Measurements from ENCODE around the gene GRIK3.

GRIK3 gene

DNA sequence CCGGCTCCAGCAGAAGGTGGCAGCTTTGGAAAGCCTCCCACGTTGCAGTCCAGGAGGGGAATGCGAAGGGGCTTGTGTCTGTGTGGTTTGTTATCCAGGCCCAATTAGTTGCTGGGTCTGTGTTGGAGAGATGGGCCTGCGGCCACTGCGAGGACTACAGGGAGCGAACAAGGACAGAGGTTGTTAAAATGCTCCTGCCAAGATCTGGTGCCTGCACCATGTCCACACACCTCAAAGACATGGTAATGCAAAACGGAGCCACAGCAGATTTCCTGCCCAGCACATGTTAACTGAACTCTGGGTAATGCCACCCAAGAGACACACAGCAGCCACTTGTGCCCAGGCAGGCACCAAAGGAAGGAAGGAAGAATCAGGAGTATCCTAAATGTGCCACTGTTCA is 18.6 kb downstream of the GRIK3 start:
- DNase-seq (ENCODE audit: low read depth): no peak

DNA sequence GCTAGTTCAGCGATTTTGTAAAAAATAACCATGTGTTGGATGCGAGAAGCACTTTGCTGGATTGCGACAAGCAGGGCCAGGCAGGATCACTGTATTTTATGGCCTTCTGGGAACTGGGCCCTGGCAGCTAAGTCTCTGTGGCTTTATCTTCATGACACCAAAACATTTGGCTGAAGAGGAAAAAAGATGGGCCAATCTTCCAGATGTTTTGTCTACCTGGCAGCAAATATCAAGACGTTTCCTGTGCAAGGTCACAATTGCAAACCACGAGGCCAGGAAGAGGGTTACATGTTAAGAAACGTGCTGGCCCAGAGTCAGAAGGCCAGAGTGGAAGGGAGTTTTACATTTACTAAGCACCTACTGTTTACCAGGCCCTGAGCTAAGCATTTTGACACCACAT is 22.1 kb downstream of the GRIK3 start:
- no peak for DNase-seq (ENCODE audit: low read depth)

DNA sequence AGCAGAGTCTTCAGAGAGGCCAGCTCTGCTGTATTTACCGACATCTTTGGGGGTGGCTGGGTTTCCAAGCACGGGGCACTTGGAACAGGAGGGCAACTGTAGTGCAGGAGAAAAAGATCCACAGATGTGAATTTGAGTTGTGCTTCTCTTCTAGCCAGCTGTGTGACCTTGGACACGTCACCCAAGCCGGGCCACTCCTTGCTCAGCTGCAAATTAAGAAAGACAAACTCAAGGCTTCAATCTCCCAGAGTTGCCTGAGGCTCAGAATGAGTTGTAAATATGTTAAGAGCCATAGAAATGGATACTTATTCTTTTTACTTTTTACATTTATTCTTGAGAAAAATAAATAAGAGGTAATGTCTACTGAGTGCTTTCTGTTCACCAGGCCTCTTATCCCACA is 24.3 kb downstream of the GRIK3 start:
- no peak for DNase-seq (ENCODE audit: low read depth)

DNA sequence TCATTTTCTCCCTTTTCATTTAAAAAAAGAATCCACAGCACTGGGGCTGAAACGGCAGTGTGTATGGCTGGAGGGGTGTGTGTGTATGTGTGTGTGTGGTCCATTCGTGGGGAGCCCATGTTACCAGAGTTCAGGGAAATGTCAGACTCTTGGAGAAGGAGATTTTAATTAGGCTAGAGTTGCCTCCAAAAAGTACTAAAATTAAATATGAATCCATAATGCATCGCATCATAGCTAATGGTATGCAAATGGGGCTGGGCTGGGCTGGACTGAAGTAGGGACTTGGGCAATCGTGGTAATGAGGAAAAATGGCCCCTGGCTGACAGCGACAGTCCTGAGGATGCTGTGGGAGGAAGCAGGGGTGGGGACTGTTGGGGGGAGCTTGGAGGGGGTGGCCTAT is 24.8 kb downstream of the GRIK3 start:
- no peak for DNase-seq (ENCODE audit: low read depth)

DNA sequence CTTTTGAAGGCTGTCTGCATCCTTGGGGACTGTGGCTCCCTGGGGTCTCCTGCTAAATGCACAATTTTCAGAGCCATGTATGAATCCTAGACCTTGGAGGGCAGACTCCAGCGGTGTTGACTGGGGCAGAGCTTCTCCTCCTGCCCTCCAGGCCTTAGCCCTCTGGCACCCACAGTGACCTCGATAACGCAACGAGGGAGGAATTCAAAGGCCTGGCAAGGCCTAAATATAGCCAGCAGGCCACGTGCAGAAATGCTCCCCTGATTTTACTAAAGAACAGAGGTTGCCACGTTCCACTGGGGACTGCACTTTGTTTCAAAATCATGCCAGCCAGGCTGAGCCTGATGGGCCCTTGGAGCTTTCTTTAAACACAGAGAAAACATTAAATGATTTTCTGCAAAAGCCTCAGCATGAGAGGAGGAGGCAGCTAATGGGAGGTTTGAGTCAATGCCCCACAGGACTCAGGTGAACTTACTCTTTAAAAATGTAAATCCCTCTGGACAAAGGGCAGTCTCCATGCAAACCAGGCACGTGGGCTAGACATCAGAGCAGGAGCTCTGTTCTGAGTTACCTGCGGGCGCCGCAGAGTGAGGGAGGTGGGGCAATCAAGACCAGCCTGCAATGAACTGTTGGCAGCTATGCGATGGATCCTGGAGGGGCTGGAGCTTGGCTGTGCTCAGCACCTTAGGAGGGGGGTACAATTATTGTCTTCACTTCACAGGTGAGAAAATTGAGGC is 28.0 kb downstream of the GRIK3 start:
- no peak for DNase-seq (ENCODE audit: low read depth)

DNA sequence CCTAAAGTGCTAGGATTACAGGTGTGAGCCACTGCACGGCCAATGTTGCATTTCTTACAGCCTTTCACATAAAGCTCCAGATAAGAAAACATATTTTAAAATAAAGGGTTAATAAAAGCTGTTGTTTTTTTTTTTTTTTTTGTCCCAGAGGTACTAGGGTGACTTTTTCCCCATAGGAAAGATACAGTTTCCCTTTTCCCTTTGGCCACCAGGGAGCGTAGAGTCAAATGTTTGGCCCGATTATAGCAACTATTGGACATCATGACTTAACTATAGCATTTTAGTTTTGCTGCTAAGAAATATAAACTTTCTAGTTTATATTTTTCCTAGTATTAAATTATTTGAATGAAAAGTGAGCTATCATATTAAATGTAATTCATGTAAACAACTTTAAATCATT is 31.4 kb downstream of the GRIK3 start:
- DNase-seq (ENCODE audit: low read depth): no peak

DNA sequence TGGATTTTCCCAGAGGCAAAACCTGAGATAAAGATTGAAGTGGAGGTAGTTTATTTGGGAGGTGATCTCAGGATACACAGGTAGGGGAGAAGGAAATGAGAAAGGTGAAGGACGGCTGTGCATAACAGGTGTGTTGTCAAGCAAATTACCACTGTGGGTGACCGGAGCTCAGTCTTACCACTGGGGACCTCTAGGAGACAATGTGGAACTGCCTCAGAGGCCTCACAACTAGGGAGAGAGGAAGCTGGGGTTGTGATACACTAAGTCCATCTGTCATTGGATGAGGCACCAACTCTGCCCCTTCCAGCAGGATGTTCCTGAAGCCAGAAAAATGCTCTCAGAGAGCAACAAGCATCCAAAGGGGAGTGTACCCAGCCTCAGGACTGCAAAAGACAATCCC is 32.6 kb downstream of the GRIK3 start:
- no peak for DNase-seq (ENCODE audit: low read depth)

DNA sequence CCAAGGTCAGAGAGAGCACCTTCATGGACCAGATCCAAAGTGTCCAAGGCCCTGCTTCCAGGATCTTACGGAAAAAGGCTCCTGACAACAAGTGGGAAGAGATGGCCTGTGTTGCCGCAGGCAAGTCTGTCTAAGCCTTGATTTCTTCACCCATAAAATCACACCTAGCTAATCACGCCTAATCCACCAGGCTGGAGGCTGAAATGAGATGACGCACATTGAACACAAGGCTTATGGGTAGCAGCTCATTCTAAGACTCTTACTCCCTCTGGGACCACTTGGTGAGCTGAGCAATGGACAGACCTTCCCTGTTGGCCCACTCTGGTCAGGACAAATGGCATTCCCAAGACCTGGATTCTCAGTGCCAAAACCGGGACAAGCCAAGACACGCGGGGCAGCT is 38.2 kb downstream of the GRIK3 start:
- DNase-seq (ENCODE audit: low read depth): no peak

DNA sequence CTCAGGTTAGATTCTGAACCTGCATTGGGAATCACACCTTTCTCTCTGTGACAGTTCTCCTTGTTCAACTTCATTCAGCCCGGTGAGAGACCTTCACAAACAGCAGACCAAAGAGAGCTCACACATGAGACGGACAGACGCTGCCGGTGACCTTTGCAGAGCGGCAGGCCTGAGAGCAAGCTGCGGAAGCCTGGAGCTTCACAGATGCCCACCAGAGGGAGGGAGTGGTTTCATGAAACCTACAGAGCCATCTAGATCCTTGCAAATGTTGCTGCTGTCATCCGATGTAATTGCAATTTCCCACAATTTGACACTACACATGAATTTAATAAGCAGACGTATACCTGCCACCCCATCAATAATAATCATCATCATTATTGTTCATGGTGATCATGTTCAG is 39.4 kb downstream of the GRIK3 start:
- DNase-seq (ENCODE audit: low read depth): no peak

DNA sequence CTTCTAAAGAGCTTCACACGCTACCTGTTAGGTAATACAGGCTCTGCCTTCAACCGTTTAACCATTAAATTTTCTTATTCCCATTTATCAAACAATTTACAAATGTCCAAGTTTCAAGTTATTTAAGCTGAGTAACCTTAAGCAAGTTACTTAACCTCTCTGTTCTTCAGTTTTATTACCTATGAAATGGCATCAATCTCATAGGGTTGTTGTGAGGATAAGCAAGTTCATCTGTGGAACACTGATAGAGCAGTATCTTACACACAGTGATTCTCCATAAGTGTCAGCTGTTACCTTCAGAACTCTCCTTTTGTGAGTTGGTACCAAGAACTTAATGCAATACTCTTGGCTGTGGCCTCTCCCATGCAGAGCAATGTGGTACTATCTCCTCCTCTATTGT is 40.0 kb downstream of the GRIK3 start:
- DNase-seq (ENCODE audit: low read depth): no peak

DNA sequence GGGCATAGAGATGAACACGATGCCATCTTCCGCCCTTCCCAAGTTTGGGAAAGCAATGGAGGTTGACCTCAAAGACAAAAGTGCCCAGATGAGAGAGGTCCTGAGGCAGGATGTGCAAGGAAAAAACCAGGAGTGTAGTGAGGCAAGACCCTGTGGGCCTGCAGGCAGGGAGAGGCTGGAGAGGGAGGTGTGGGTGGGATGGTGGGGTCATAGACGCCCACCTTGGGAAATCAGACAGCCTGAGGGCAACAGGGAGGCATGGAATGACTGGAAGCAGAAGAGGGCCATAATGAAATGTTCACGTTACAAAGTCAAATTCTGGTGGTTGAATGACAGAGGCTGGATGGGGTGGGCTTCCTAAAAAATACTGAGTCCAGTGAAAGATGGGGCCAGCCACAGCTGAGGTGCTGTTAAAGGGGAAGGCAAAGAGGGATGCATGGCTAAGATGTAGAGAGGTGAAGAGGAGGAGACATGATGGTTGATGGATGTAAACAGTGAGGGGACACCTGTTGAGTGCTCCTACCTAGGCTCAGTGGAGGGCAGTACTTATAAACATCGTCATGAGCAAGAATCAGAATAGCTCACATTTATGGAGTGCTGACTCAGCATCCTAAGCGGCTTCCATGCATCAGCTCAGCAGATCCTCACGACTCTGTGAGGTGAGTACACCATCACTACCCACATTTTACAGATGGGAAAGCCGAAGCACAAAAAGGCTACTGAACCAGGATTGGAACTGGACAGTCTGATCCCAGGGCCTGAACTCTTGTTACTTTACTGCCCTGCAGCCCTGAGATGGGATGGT is 42.0 kb downstream of the GRIK3 start:
- no peak for DNase-seq (ENCODE audit: low read depth)

DNA sequence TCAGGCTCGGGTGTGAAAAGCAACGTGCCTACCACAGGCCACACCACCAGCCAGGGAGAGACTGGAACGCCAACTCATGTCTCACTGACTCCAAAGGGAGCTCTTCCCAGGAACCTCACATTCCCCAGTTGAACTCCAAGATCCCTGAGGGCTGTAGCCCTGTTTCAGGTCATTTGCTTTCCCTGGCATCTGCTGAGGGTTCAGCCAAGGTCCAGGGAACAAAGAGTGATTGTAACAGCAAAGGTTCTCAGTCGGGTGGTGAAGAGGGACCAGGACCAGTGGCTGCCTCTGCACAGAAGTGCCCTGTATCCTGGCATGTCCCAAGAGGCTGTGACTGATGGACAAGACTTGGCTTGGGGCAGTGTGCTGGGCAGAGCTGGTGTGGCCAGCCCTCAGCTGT is 42.8 kb downstream of the GRIK3 start:
- no peak for DNase-seq (ENCODE audit: low read depth)

DNA sequence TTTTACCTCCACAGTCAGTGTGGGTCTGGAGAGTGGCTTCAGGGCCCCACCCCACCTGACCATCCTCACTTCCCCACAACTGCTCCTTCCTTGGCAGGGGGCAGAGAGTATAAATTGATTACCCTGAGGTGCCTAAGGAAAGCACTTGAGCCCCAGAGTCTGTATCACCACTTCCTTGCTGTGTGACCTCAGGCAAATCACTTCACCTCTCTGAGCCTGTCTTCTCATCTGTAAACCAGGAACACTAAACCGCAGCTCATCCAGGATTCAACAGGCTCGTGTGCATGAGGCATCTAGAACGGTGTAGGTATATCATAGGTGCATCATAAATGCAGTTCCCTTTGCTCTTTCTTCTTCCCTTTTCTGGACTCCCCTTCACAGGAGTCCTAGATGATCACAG is 43.4 kb downstream of the GRIK3 start:
- DNase-seq (ENCODE audit: low read depth): no peak

DNA sequence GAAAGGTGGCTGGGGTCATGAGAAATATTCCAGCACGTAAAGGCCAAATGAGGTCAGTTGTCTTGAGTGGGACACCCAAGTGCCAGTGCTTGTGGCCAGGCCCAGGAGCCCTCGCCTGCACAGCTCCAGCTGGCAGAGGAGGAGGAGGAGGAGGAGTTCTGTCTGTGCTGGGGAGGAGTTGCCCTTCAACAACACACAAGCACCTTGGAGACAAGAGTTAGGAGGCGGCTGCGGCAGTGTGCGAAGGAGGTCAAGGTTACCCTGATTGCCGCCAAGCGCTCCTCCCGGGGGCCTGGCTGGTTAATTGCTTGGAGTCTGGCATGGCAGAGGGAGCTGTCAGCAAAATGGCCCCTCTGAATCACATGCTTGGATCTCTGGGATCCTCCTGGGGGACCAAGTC is 45.1 kb downstream of the GRIK3 start:
- DNase-seq (ENCODE audit: low read depth): no peak

DNA sequence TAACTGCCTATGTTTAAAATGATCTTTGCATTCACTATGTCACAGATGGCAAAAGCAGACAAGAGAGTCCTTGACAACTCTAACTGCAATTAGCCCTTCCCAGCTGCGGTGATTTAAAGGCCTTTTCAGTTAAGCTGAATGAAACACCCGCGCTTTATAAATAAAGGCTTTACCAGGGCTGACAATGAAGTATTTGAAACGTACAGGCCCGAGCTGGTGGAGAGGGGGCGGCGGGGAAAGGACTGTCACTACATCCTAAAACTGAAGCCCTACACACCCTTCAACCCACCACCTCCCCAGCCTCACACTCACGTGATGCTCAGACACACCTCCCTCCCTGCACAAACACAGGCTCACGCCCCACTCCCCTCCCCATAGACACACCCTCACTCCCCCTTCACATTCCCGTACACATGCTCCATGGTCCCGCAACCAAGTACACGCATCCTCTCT is 45.5 kb downstream of the GRIK3 start:
- no peak for DNase-seq (ENCODE audit: low read depth)

DNA sequence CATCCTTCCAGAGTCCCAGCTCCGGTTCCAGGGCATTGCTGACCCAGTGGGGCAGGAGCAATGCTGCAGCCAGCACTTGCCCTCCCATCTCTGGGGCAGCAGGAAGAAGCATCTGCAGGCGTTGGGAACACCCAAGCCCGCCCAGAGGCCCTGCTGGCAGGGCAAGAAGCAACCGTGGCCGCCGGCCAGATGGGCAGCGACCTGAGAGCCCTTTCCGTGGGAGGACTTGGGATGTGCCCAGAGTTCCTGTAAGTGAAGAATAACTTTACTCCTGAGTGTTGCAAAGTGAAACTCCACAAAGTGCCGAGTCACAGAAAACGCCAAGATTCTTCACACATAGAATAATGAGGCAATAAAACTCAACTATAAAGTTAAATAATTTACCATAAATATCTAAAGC is 46.0 kb downstream of the GRIK3 start:
- no peak for DNase-seq (ENCODE audit: low read depth)

DNA sequence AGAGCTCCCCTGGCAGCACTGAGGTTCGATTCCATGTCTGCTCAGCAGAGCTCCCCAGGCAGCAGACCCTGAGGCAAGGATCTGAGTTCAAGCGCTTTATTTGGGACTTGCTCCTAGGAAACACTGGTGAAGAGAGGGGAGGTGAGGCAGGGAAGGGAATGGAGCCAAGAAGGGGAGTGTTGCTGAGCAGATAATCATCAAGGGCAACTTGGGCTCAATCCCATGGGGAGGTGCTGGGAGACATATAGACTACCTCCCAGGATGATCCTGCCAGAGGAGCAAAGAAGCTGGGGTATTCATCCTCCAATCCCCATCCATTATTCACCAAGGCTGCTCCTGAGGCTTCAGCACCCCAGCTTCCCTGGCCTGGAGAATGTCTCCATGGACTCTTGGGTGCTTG is 47.0 kb downstream of the GRIK3 start:
- DNase-seq (ENCODE audit: low read depth): no peak

DNA sequence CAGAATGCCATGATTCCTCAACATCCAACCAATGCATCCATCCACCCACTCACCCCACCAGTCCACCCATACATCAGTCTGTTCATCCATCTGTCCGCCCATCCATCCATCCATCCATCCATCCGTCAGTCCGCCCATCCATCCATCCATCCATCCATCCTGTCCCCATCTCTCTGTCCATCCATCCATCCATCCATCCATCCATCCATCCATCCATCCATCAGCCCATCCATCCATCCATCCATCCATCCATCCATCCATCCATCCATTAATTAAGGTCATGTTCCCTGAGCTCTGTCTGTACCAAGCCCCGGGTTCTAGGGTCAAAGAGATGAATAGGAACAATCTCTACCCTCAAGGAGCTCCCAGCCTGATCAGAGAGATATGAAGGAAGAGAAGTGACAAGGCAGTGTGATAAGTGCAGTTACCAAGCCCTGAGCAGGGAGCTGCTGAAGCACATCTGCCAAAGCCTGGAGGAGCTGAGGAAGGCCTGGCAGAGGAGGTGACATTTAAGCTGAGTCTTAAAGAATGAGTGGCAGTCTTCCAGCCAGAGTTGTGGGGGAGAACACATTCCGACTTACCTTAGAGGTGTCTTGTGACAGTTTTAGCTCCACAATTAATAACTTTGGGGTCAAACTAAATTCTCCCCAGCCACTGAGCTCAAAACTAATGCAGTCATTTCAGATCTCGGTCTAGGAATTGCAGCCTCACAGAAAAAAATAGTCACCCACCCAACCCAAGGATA is 47.9 kb downstream of the GRIK3 start:
- no peak for DNase-seq (ENCODE audit: low read depth)

DNA sequence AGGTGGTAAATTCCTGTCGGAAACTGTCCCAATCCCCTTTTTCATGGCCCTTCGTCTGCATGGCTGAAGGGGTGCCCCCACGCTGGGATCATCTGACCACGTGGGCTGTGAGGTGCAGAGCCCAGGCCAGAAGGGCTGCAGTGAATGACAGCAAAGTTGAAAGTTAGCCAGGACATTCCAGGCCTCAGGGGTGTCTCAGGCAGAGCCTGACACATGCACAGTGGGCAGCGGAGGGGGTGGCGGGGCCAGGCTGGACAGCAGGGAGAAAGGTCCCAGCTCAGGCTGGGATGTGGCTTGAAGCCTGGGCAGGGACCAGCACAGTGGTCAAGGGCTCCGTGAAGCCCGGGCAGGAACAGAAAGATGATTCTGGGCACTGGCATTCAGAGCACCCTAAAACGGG is 49.6 kb downstream of the GRIK3 start:
- no peak for DNase-seq (ENCODE audit: low read depth)

DNA sequence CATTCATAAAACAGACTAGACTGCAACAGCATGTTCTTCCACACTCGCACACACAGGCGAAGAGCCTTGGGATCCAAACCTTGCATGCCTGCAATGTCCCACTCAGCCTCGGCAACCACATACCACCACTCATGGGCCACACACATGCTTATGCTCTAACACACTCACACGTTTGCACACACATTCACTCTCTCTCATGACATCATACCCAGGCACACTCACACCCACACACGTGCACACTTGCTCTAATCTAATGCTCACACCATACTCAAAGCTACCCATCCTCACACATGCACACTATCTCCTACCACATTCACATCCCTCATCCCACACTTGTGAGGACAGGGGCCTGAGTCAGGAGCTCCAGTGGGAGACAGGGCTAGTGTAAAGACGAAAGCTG is 50.3 kb downstream of the GRIK3 start:
- DNase-seq (ENCODE audit: low read depth): no peak

DNA sequence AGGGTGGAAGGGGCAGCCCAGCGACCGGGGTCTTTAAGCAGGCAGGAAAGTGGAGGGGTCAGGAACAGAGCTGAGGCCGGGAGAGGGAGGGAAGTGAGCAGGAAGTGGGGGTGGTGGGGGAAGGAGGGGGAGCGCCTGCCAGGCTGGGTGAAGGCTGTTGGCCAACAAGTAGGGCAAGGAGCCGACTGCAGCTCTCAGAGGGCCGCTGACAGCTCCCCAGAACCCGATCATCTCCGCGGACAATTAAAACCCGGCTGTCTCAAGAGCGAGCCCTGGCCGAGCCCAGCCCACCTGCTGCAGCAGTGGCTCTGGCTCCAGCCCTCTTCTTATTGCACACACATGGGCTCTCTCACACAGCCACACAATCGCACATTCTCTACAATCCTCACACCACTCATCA is 51.6 kb downstream of the GRIK3 start:
- DNase-seq (ENCODE audit: low read depth): no peak

DNA sequence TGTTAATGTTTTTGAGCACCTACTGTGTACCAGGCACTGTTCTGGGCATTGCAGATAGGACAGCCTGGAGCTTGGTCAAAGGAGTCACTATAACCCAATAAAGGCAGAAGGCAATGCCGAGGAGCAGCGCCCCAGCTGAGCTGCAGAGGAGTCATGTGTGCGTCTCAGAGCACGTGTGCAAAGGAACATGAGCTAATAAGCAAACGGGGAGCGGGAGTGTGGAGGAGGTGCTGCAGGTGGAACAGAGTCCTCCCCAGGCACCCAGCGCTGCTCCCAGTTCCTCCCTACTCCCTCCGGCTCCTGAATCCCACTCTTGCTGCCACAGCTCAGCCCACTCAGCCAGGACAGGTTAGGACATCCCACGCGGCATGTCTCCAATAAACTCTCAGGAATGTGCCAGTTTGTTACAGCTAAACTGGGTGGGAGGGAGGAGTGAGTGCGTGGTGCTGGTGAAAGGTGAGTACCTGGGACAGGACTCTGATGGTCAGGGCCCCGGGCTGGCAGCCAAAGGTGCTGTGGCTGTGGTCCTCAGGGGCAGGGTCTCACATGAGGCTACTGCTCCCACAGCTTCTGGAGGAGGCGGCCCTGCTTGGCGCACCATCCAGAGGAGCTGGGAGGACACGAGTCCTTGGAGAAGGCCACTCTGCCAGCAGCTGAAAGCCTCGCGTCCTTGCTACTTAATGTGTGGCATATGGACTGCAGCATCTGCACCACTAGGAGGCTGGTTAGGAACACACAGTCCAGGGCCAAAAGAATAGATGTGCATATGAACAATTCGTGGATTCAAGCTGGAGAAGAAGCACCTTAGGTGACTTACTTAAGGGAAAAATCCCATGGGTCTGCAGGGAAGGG is 52.3 kb downstream of the GRIK3 start:
- no peak for DNase-seq (ENCODE audit: low read depth)
